Lung microvascular endothelial cell (primary cell): ENCODE results near the gene TAS2R30. TPM values are rescaled to one million over a fixed set of nuclear protein-coding genes. Genes with fewer than 3 reads are reported as not detected.

Source experiments
- DNase-seq, 2 donors: peaks; one replicate each; pipeline versions ENCODE4 v3.0.0 to v3.0.0-alpha.2; 2010; ENCODE audit warnings: low read depth in 2 of 2
- total RNA-seq: library from RNA; depleted of rRNA; stranded (reverse); fragments of >200 nt; gene quantifications from 2 replicates; pipeline ENCODE4 v1.2.1, GENCODE V29; 2014

TAS2R30 gene
- total RNA-seq, result 1.1 and 2.2 TPM in 2 replicates

- no peak for DNase-seq
Observed at GRCh38 chr12:11134305-11134704, at the start of gene TAS2R30. TAS2R30 (minus strand) TSS chr12:11134644; CDS start chr12:11134244, 400 bp downstream.

GRCh38 chr12:11183011-11183410 is 48.6 kb upstream of the TAS2R30 start:
- DNase-seq, result no peak

- DNase-seq, result no peak
Observed at GRCh38 chr12:11182529-11182928, 48.1 kb upstream of the TAS2R30 start.

- no peak for DNase-seq
Observed at GRCh38 chr12:11178250-11178649, 43.8 kb upstream of the TAS2R30 start.

GRCh38 chr12:11174022-11174421 is 39.6 kb upstream of the TAS2R30 start:
- DNase-seq, result peak in 1 of 2 donors; percentile 49

- DNase-seq, result peak; percentile 26 to 50
Observed at GRCh38 chr12:11171969-11172675, 37.7 kb upstream of the TAS2R30 start.

GRCh38 chr12:11171145-11171968 is 36.9 kb upstream of the TAS2R30 start, which contains the start of gene SMIM10L1:
SMIM10L1 (plus strand) TSS chr12:11171194; CDS start chr12:11171357, 163 bp downstream.
- peak; percentile 96 to 98 for DNase-seq

- no peak for DNase-seq
Observed at GRCh38 chr12:11170810-11171144, 36.3 kb upstream of the TAS2R30 start.

GRCh38 chr12:11166300-11166699 is 31.9 kb upstream of the TAS2R30 start:
- DNase-seq, result no peak

- DNase-seq, result no peak
Observed at GRCh38 chr12:11164384-11164783, 29.9 kb upstream of the TAS2R30 start.

- DNase-seq, result no peak
Observed at GRCh38 chr12:11162502-11162901, 28.1 kb upstream of the TAS2R30 start.

- peak in 1 of 2 donors; percentile 5 for DNase-seq
Observed at GRCh38 chr12:11158885-11159444, 24.5 kb upstream of the TAS2R30 start.

- DNase-seq, result no peak
Observed at GRCh38 chr12:11154400-11154925, 20.0 kb upstream of the TAS2R30 start.

GRCh38 chr12:11152725-11153124 is 18.3 kb upstream of the TAS2R30 start:
- DNase-seq, result no peak

- DNase-seq, result no peak
Observed at GRCh38 chr12:11150832-11151231, 16.4 kb upstream of the TAS2R30 start.

- no peak for DNase-seq
Observed at GRCh38 chr12:11147420-11147819, 13.0 kb upstream of the TAS2R30 start.

GRCh38 chr12:11144297-11144696 is 9.9 kb upstream of the TAS2R30 start:
- DNase-seq, result no peak

- no peak for DNase-seq
Observed at GRCh38 chr12:11143352-11143751, 8.9 kb upstream of the TAS2R30 start.

GRCh38 chr12:11136075-11136474 is 1.6 kb upstream of the TAS2R30 start:
- DNase-seq, result no peak

GRCh38 chr12:11133816-11134215 is 628 bp downstream of the TAS2R30 start:
- peak in 1 of 2 donors; percentile 25 for DNase-seq

GRCh38 chr12:11133162-11133561 is 1.3 kb downstream of the TAS2R30 start:
- no peak for DNase-seq

GRCh38 chr12:11130999-11131398 is 3.4 kb downstream of the TAS2R30 start:
- peak in 1 of 2 donors; percentile 83 for DNase-seq
